ENCODE data around the gene EXOSC7. TPM values are rescaled to one million over a fixed set of nuclear protein-coding genes. Genes with fewer than 3 reads are reported as not detected.

EXOSC7 gene
- total RNA-seq, 2 donors from 2014 or later: 24.9 to 35.6 TPM

DNA sequence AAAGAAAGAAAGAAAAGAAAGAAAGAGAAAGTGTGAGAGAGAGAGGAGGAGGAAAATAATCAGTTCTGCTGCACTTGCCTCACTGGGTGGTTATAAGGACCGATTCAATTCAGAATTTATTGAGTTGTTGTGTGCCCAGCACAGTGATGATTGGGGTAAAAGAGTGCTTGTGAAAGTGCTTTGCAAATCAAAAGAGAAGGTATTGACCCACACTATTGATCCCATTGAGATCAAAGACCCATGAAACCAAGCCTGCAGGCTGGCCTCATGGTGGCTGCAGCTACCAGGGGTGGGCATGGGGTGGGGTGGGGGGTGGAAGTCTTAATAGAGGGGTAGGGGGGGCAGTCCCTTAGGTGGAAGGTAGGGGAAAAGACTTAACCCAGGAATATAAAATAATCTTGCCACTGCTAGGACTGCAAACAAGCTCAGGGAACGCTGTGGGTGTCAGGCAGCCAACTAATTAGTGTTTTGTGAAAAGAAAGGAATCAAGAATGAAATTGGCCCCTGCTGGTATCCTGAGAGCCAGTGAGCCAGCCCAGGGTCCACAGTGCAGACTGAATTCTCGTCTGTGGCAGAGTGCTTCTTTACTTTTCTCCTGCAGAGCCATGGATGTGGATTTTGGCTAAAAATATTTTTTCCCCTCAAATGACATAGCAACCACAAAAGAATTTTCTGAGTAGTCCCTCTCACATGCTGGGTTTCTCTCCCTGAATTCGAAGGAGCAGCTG lies 84.3 kb downstream of the EXOSC7 start:
- no peaks in the 10 kb centered on the region for H3K36me3 ChIP-seq
- intact Hi-C loops (cut with DNase I): no loop called here
- no peak overlapping the region for H3K9ac ChIP-seq (ENCODE audit: low read depth in 2 of 2, low read length in 2 of 2)
- DNase-seq: no peak
- peaks cover 3% of the 10 kb centered on the region for H3K4me1 ChIP-seq
- no peaks in the 10 kb centered on the region for H3K9me3 ChIP-seq
- no peak overlapping the region for H3K4me3 ChIP-seq
- peak overlapping the region; percentile 12 for H3K27ac ChIP-seq
- H3K27me3 ChIP-seq: no peaks in the 10 kb centered on the region
- TF ChIP-seq, protein P1, sequence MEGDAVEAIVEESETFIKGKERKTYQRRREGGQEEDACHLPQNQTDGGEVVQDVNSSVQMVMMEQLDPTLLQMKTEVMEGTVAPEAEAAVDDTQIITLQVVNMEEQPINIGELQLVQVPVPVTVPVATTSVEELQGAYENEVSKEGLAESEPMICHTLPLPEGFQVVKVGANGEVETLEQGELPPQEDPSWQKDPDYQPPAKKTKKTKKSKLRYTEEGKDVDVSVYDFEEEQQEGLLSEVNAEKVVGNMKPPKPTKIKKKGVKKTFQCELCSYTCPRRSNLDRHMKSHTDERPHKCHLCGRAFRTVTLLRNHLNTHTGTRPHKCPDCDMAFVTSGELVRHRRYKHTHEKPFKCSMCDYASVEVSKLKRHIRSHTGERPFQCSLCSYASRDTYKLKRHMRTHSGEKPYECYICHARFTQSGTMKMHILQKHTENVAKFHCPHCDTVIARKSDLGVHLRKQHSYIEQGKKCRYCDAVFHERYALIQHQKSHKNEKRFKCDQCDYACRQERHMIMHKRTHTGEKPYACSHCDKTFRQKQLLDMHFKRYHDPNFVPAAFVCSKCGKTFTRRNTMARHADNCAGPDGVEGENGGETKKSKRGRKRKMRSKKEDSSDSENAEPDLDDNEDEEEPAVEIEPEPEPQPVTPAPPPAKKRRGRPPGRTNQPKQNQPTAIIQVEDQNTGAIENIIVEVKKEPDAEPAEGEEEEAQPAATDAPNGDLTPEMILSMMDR (IDR thresholded peaks at IDR 0.05): no peak

Other genes with a start within 250 kb of the EXOSC7 start
- 1 to 10 TPM; 3.0 TPM for gene ZNF501, start 246.6 kb upstream of the EXOSC7 start, total RNA-seq
- gene KIAA1143, start 214.6 kb upstream of the EXOSC7 start, total RNA-seq: 10 to 100 TPM; 15.8 to 24.3 TPM
- gene KIF15, start 214.4 kb upstream of the EXOSC7 start, total RNA-seq: 10 to 100 TPM in 1 of 2 donors, 1 to 10 TPM in 1; 5.9 to 21.3 TPM
- gene TMEM42, start 114.3 kb upstream of the EXOSC7 start, total RNA-seq: 1 to 10 TPM; 7.3 to 10.0 TPM
- gene TGM4, start 101.6 kb upstream of the EXOSC7 start, total RNA-seq: not detected
- gene ZDHHC3, start 70 bp upstream of the EXOSC7 start, total RNA-seq: 100 to 1,000 TPM; 152 to 162 TPM
- 10 to 100 TPM in 1 of 2 donors, 1 to 10 TPM in 1; 9.6 to 28.9 TPM for gene CLEC3B, start 50.1 kb downstream of the EXOSC7 start, total RNA-seq
- 100 to 1,000 TPM in 1 of 2 donors, 10 to 100 TPM in 1; 84.5 to 107 TPM for gene CDCP1, start 170.1 kb downstream of the EXOSC7 start, total RNA-seq

Measured in colonic mucosa (tissue), 4 donors.